Endodermal cell (in vitro differentiated cells): ENCODE results near the gene CYP26B1. TPM values are rescaled to one million over a fixed set of nuclear protein-coding genes. Genes with fewer than 3 reads are reported as not detected.

ENCODE experiments used
- DNase-seq: peaks from one replicate; pipeline ENCODE4 v3.0.0-alpha.2; 2017
- H3K27ac ChIP-seq: 2 replicates; pipeline ENCODE4 v1.5.1; 2013; ENCODE audit warnings: mild to moderate bottlenecking, low read depth, low read length, moderate library complexity
- H3K27me3 ChIP-seq: 2 replicates; pipeline ENCODE4 v1.6.1; 2013; ENCODE audit warnings: mild to moderate bottlenecking, low read length, moderate library complexity; ENCODE audit not compliant: insufficient read depth, control insufficient read depth, poor library complexity, severe bottlenecking
- H3K36me3 ChIP-seq: 2 replicates; pipeline ENCODE4 v1.7.0; 2013; ENCODE audit warnings: mild to moderate bottlenecking, low read length, moderate library complexity; ENCODE audit not compliant: control insufficient read depth, insufficient read depth
- H3K4me1 ChIP-seq: one replicate; pipeline ENCODE4 v1.7.0; 2013; ENCODE audit warnings: low read length; ENCODE audit not compliant: control insufficient read depth, insufficient read depth
- H3K4me3 ChIP-seq: 2 replicates; pipeline ENCODE4 v1.5.1; 2013; ENCODE audit warnings: mild to moderate bottlenecking, low read length, moderate library complexity
- H3K9ac ChIP-seq: 2 replicates; pipeline ENCODE4 v1.6.1; 2013; ENCODE audit warnings: mild to moderate bottlenecking, low read length, moderate library complexity; ENCODE audit not compliant: poor library complexity, severe bottlenecking; ENCODE audit errors: extremely low read depth
- H3K9me3 ChIP-seq: 2 replicates; pipeline ENCODE4 v1.6.1; 2013; ENCODE audit warnings: mild to moderate bottlenecking, low read length, moderate library complexity; ENCODE audit not compliant: control insufficient read depth
- H3K27ac Mint-ChIP-seq: 2 replicates; pipeline ENCODE4 v1.8.0; 2020; ENCODE audit warnings: mixed read lengths
- H3K27me3 Mint-ChIP-seq: 2 replicates; pipeline ENCODE4 v1.8.0; 2021; ENCODE audit warnings: mild to moderate bottlenecking, mixed read lengths; ENCODE audit not compliant: insufficient read depth
- H3K36me3 Mint-ChIP-seq: 2 replicates; pipeline ENCODE4 v1.8.0; 2020; ENCODE audit warnings: low read depth, mixed read lengths
- H3K4me1 Mint-ChIP-seq: 2 replicates; pipeline ENCODE4 v1.8.0; 2020; ENCODE audit warnings: mixed read lengths
- H3K4me3 Mint-ChIP-seq: 2 replicates; pipeline ENCODE4 v1.8.0; 2020; ENCODE audit warnings: mild to moderate bottlenecking, moderate library complexity, mixed read lengths
- H3K9me3 Mint-ChIP-seq: 2 replicates; pipeline ENCODE4 v1.8.0; 2020; ENCODE audit warnings: mild to moderate bottlenecking, mixed read lengths
- WGBS, 2 experiments: methylation state at CpG; one replicate each; pipeline versions ENCODE4 v1.1.5 to v1.1.7; 2013; ENCODE audit warnings: missing lambda C conversion rate in 2 of 2, mixed read lengths in 1 of 2; ENCODE audit not compliant: insufficient coverage in 1 of 2, insufficient read length in 1 of 2; 5-methylcytosine and 5-hydroxymethylcytosine counted together
- long read RNA-seq, 4 experiments: library from polyadenylated mRNA in 2 of 4; library from RNA in 1 of 4; library from capped mRNA in 1 of 4; stranded (forward) in 3 of 4; unstranded in 1 of 4; transcript quantifications; one replicate each; pipeline ENCODE4 v2.0.0, GENCODE V29; 2020 to 2021; ENCODE audit warnings: inconsistent platforms in 1 of 4
- polyA plus RNA-seq, 2 experiments: library from polyadenylated mRNA; stranded (reverse); fragments of 50-300 nt; gene quantifications; one replicate each; pipeline ENCODE4 v1.2.3, GENCODE V29; 2013
- total RNA-seq, 2 donors: library from RNA; stranded (reverse); fragmentation: NEBNext Ultra II Directional in 1 of 2; extraction: Animal tissue kit (Norgen Biotek cat#: 25700) in 1 of 2; gene quantifications; 2 replicates in 1 of 2; 3 replicates in 1 of 2; pipeline ENCODE4 v1.2.1, GENCODE V29; 2021
- TF ChIP-seq, protein P1 (sequence below): fragments of 200-600 bp; sonication (generic); conservative IDR thresholded peaks from 2 replicates; pipeline ENCODE4 v1.5.0; 2021; ENCODE audit warnings: antibody characterized with exemption, mild to moderate bottlenecking

The CYP26B1 gene, protein sequence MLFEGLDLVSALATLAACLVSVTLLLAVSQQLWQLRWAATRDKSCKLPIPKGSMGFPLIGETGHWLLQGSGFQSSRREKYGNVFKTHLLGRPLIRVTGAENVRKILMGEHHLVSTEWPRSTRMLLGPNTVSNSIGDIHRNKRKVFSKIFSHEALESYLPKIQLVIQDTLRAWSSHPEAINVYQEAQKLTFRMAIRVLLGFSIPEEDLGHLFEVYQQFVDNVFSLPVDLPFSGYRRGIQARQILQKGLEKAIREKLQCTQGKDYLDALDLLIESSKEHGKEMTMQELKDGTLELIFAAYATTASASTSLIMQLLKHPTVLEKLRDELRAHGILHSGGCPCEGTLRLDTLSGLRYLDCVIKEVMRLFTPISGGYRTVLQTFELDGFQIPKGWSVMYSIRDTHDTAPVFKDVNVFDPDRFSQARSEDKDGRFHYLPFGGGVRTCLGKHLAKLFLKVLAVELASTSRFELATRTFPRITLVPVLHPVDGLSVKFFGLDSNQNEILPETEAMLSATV
- under 1 TPM; 0.09 to 0.91 TPM for total RNA-seq
- 8.0 TPM for polyA plus RNA-seq (2013, experiment 1 of 2)
- 7.7 TPM for polyA plus RNA-seq (2013, experiment 2 of 2)
- long read RNA-seq, experiment 1, result 0 reads
- long read RNA-seq, experiment 2, result 0 reads
- long read RNA-seq, experiment 3, result 0 reads
- long read RNA-seq, experiment 4, result 0 reads

DNA sequence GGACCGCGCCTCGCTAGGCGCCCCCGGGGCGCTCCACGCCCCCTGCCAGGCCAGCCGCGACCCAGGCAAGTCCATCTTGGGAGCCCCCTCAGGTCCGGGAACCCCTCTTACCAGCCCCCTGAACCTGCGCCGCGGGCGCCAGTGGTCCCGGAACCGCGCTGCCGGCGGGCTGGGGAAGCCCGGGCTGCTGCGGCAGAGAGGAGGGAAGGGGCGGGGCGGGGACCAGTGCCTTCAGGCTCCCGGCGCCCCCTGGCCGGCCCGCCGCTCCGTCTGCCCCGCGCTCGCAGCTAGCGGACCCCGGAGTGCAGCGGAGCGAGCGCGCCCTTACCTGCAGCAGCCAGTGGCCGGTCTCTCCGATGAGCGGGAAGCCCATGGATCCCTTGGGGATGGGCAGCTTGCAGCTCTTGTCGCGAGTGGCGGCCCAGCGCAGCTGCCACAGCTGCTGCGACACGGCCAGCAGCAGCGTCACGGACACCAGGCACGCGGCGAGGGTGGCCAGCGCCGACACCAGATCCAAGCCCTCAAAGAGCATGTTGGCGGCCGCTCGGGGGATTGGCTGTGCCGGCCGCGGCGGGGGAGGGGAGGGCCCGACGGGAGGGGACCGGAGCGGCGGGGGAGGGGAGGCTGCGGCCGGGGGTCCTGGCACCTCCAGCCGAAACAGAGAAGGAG, at the start of gene CYP26B1:
CYP26B1 (minus strand) TSS at position 560 of the 669 bp plus-strand sequence; CDS start at position 532, 28 bp downstream.
- peaks cover 14% of the 10 kb centered on the region for H3K9me3 Mint-ChIP-seq
- WGBS, 2 experiments, result 0 to 1% methylated on average over 3 to 69 of the region's 69 CpGs
- Histone ChIP-seq H3K27ac (no peak within 1 kb of the TSS), H3K4me3 (peak within 1 kb of the TSS; percentile 66), H3K9ac (no peak within 1 kb of the TSS), H3K27me3 (peaks cover 97% of the 10 kb centered on the region), H3K4me1 (no peaks in the 10 kb centered on the region), H3K36me3 (no peaks in the 10 kb centered on the region), H3K9me3 (peaks cover 14% of the 10 kb centered on the region)
- H3K27ac Mint-ChIP-seq, result no peak within 1 kb of the TSS
- DNase-seq, result peak; percentile 82
- peaks cover 93% of the 10 kb centered on the region for H3K27me3 Mint-ChIP-seq
- TF ChIP-seq, protein P1, sequence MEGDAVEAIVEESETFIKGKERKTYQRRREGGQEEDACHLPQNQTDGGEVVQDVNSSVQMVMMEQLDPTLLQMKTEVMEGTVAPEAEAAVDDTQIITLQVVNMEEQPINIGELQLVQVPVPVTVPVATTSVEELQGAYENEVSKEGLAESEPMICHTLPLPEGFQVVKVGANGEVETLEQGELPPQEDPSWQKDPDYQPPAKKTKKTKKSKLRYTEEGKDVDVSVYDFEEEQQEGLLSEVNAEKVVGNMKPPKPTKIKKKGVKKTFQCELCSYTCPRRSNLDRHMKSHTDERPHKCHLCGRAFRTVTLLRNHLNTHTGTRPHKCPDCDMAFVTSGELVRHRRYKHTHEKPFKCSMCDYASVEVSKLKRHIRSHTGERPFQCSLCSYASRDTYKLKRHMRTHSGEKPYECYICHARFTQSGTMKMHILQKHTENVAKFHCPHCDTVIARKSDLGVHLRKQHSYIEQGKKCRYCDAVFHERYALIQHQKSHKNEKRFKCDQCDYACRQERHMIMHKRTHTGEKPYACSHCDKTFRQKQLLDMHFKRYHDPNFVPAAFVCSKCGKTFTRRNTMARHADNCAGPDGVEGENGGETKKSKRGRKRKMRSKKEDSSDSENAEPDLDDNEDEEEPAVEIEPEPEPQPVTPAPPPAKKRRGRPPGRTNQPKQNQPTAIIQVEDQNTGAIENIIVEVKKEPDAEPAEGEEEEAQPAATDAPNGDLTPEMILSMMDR, result no peak
- H3K4me1 Mint-ChIP-seq, result peaks cover 23% of the 10 kb centered on the region
- peak within 1 kb of the TSS; percentile 59 for H3K4me3 Mint-ChIP-seq
- H3K36me3 Mint-ChIP-seq, result peaks cover 4% of the 10 kb centered on the region

DNA sequence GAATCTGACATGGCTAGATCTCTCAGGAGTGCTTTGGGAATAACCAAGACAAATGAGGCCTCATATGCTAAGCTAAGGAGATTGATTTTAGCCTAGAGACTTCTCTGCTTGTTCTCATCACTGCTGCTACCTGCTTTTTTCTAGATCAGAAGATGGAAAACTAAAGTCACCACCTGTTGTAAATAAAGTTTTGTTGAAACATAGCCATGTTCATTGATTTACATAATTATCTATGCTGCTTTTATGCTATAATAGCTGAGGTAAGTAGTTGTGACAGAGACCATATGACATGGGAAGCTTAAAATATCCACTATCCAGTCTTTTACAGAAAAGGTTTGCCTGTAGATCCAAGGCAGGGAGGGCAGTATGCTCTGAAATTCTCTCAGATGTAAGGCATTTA, 46.1 kb upstream of the CYP26B1 start:
- Histone ChIP-seq H3K36me3 (no peaks in the 10 kb centered on the region), H3K27ac (no peak overlapping the region), H3K4me3 (no peak overlapping the region), H3K9me3 (no peaks in the 10 kb centered on the region), H3K4me1 (no peaks in the 10 kb centered on the region), H3K27me3 (no peaks in the 10 kb centered on the region), H3K9ac (no peak overlapping the region)
- Mint-ChIP-seq H3K27me3 (no peaks in the 10 kb centered on the region), H3K36me3 (no peaks in the 10 kb centered on the region), H3K4me1 (no peaks in the 10 kb centered on the region), H3K9me3 (no peaks in the 10 kb centered on the region), H3K4me3 (no peak overlapping the region), H3K27ac (no peak overlapping the region)
- no peak for DNase-seq
- TF ChIP-seq, protein P1, result no peak

DNA sequence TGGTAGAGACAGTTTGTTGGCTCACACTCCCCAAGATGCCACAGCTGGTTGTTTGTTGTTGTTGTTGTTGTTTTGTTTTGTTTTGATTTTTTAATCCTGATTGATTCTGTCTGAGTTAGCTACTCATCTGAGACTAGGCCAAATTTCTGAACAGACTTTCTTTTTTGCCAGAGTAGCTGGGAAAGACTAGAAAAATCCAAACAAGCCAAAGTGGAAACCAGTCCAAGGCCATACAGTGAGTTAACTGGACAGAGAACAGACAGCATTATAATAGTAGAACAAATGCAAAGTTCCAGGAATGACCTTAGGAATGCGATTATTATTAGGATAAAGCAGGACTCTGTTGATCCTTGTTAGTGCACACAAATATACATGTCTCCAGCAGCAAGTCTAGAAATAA, 43.8 kb upstream of the CYP26B1 start:
- Mint-ChIP-seq H3K4me1 (no peaks in the 10 kb centered on the region), H3K27ac (no peak overlapping the region), H3K27me3 (no peaks in the 10 kb centered on the region), H3K9me3 (no peaks in the 10 kb centered on the region), H3K36me3 (peaks cover 2% of the 10 kb centered on the region), H3K4me3 (no peak overlapping the region)
- Histone ChIP-seq H3K36me3 (no peaks in the 10 kb centered on the region), H3K27ac (no peak overlapping the region), H3K9me3 (peaks cover 5% of the 10 kb centered on the region), H3K4me1 (no peaks in the 10 kb centered on the region), H3K9ac (no peak overlapping the region), H3K27me3 (no peaks in the 10 kb centered on the region), H3K4me3 (no peak overlapping the region)
- WGBS, 2 experiments, result 88 to 100% methylated on average over 1 of the region's 1 CpG
- TF ChIP-seq, protein P1, result no peak
- no peak for DNase-seq
